CD14-positive monocyte (primary cell): ENCODE measurements around the gene SLC13A4. TPM values are rescaled to one million over a fixed set of nuclear protein-coding genes. Genes with fewer than 3 reads are reported as not detected.
A peak's percentile ranks its signal among the peaks of the same experiment; 100 is the strongest.

Source experiments
- DNase-seq, 3 donors: peaks; one replicate each; pipeline ENCODE4 v3.0.0-alpha.2; 2011 to 2022
- H2AFZ ChIP-seq: 2 replicates; pipeline ENCODE4 v1.6.0; 2012; ENCODE audit warnings: mild to moderate bottlenecking, low read depth, low read length, inconsistent platforms; ENCODE audit not compliant: insufficient read depth, poor library complexity, severe bottlenecking
- H3K27ac ChIP-seq, 2 donors: 1 replicate in 1 of 2; 2 replicates in 1 of 2; pipeline ENCODE4 v1.5.1; 2012 to 2013; ENCODE audit warnings: low read length in 2 of 2, control low read depth in 1 of 2, inconsistent platforms in 1 of 2, low read depth in 1 of 2, mild to moderate bottlenecking in 1 of 2
- H3K27me3 ChIP-seq, 2 donors: one replicate each; pipeline versions ENCODE4 v1.6.0 to v1.6.1; 2011 to 2013; ENCODE audit warnings: low read length in 2 of 2; ENCODE audit not compliant: control insufficient read depth in 2 of 2, insufficient read depth in 2 of 2
- H3K36me3 ChIP-seq, 2 donors: replicated peaks in 1 of 2; 1 replicate in 1 of 2; 2 replicates in 1 of 2; pipeline versions ENCODE4 v1.5.1 to v1.6.1; 2012 to 2013; ENCODE audit warnings: low read length in 2 of 2, control low read depth in 1 of 2, inconsistent platforms in 1 of 2, mild to moderate bottlenecking in 1 of 2; ENCODE audit not compliant: insufficient read depth in 2 of 2, control insufficient read depth in 1 of 2
- H3K4me1 ChIP-seq, 2 donors: 1 replicate in 1 of 2; 2 replicates in 1 of 2; pipeline versions ENCODE4 v1.5.1 to v1.6.1; 2012 to 2013; ENCODE audit warnings: low read length in 2 of 2, control low read depth in 1 of 2, inconsistent platforms in 1 of 2, mild to moderate bottlenecking in 1 of 2, moderate library complexity in 1 of 2; ENCODE audit not compliant: insufficient read depth in 2 of 2, control insufficient read depth in 1 of 2
- H3K4me2 ChIP-seq: replicated peaks from 2 replicates; pipeline ENCODE3; 2012; ENCODE audit warnings: low read length, moderate library complexity, mild to moderate bottlenecking; ENCODE audit not compliant: poor library complexity, severe bottlenecking; ENCODE audit errors: extremely low read depth
- H3K4me3 ChIP-seq, 3 experiments: fragments of 200-600 bp in 1 of 3; sonication (generic) in 1 of 3; replicated peaks in 1 of 3; 1 replicate in 2 of 3; 2 replicates in 1 of 3; pipeline ENCODE4 v1.5.1; 2011 to 2013; ENCODE audit warnings: low read length in 3 of 3, mild to moderate bottlenecking in 3 of 3, control low read depth in 2 of 3, low read depth in 2 of 3, inconsistent platforms in 1 of 3, moderate library complexity in 1 of 3
- H3K79me2 ChIP-seq: 2 replicates; pipeline ENCODE4 v1.6.0; 2012; ENCODE audit warnings: mild to moderate bottlenecking, control low read depth, inconsistent platforms, low read length, moderate library complexity; ENCODE audit not compliant: insufficient read depth
- H3K9ac ChIP-seq: 2 replicates; pipeline ENCODE4 v1.6.0; 2017; ENCODE audit warnings: low read length, mild to moderate bottlenecking; ENCODE audit not compliant: insufficient read depth, poor library complexity, severe bottlenecking
- H3K9me3 ChIP-seq, 2 donors: replicated peaks in 1 of 2; 1 replicate in 1 of 2; 2 replicates in 1 of 2; pipeline versions ENCODE4 v1.5.1 to v1.6.1; 2012 to 2013; ENCODE audit warnings: low read length in 2 of 2, control low read depth in 1 of 2; ENCODE audit not compliant: control insufficient read depth in 1 of 2, insufficient read depth in 1 of 2
- H4K20me1 ChIP-seq: 2 replicates; pipeline ENCODE4 v1.6.0; 2012; ENCODE audit warnings: mild to moderate bottlenecking, low read length, control low read depth, moderate library complexity; ENCODE audit not compliant: insufficient read depth
- H3K27ac Mint-ChIP-seq, 7 donors: one replicate each; pipeline ENCODE4 v1.8.0; 2020; ENCODE audit warnings: mild to moderate bottlenecking in 7 of 7, mixed read lengths in 7 of 7, moderate library complexity in 6 of 7, inconsistent platforms in 2 of 7
- H3K27me3 Mint-ChIP-seq, 3 donors: one replicate each; pipeline ENCODE4 v1.8.0; 2021 to 2022; ENCODE audit warnings: low read depth in 3 of 3, mild to moderate bottlenecking in 3 of 3, mixed read lengths in 3 of 3, moderate library complexity in 3 of 3, inconsistent platforms in 1 of 3
- H3K36me3 Mint-ChIP-seq, 2 donors: one replicate each; pipeline ENCODE4 v1.8.0; 2020; ENCODE audit warnings: mixed read lengths in 2 of 2, inconsistent platforms in 1 of 2, mild to moderate bottlenecking in 1 of 2
- H3K4me1 Mint-ChIP-seq: one replicate; pipeline ENCODE4 v1.8.0; 2020; ENCODE audit warnings: mild to moderate bottlenecking, mixed read lengths
- H3K4me3 Mint-ChIP-seq, 2 donors: one replicate each; pipeline ENCODE4 v1.8.0; 2020; ENCODE audit warnings: mild to moderate bottlenecking in 2 of 2, mixed read lengths in 2 of 2, moderate library complexity in 1 of 2
- H3K9me3 Mint-ChIP-seq, 7 donors: one replicate each; pipeline ENCODE4 v1.8.0; 2020 to 2022; ENCODE audit warnings: mixed read lengths in 7 of 7, mild to moderate bottlenecking in 6 of 7, moderate library complexity in 6 of 7, inconsistent platforms in 2 of 7
- WGBS: methylation state at CpG from one replicate; pipeline ENCODE4 v1.1.5; 2013; ENCODE audit warnings: missing lambda C conversion rate; ENCODE audit not compliant: insufficient coverage; 5-methylcytosine and 5-hydroxymethylcytosine counted together
- intact Hi-C, 2 donors: fragments of 100-400 bp; cut with micrococcal nuclease; formaldehyde crosslinking; loops; one replicate each; pipeline versions ENCODE4 v1.15.0 to v1.15.1; 2023
- polyA plus RNA-seq, 3 donors: library from polyadenylated mRNA; depleted of rRNA in 1 of 3; unstranded in 2 of 3; stranded (reverse) in 1 of 3; fragments of 300-500 nt in 2 of 3; fragments of >200 nt in 1 of 3; fragmentation: Illumina TruSeq in 2 of 3; gene quantifications; 1 replicate in 2 of 3; 2 replicates in 1 of 3; pipeline ENCODE4 v1.2.3, GENCODE V29; 2012 to 2021
- TF ChIP-seq, protein P1 (sequence below): fragments of 200-600 bp; IDR thresholded peaks from one replicate; pipeline ENCODE4 v1.8.0; 2022; ENCODE audit warnings: antibody characterized with exemption, mild to moderate bottlenecking

The SLC13A4 gene
- polyA plus RNA-seq, 3 donors, result not detected

DNA sequence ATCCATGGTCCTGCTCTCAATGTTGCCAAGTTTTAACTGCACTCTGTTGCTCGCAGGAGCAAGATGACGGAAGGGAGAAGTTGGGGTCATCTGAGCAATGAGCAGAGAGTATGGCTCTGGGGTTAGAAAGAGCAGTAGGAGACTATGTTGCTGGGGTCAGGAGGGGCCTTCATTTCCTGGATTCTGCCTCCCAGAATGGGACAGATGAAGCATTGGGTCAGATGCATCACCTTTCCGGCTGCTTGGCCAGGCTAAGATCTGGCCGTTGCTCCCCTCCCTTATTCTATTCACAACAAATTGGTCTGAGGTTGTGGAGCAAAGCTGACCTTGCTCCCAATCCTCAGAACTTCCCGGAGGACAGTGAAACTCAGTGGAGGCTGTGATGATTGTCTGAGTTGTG lies 43.3 kb downstream of the SLC13A4 start:
- no peak overlapping the region for H3K27ac ChIP-seq
- H4K20me1 ChIP-seq, result no peaks in the 10 kb centered on the region
- no peaks in the 10 kb centered on the region for H3K9me3 ChIP-seq

DNA sequence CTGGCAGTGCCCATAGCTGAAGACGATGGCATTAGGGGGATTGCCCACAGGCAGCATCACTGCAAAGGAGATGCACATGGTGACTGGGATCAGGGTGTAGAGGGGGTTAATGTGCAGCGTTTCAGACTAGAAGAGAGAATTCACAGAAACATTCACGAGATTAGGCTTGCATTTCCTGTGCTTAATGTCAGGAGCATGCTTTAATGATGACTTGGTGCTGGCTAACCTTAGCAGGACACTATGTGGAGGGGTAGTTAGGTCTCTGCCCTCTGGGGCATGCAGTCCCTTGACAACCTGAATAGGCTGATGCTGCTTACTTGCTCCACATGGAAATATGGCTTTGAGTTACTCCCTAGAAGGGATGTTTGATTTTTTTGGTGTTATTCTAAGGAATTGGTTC lies 43.9 kb downstream of the SLC13A4 start:
- Histone ChIP-seq H3K4me1 (no peaks in the 10 kb centered on the region), H3K27ac (no peak overlapping the region), H3K27me3 (no peaks in the 10 kb centered on the region), H3K79me2 (no peaks in the 10 kb centered on the region), H3K9me3 (no peaks in the 10 kb centered on the region), H4K20me1 (no peaks in the 10 kb centered on the region), H2AFZ (no peak overlapping the region), H3K36me3 (peaks cover 2 to 24% of the 10 kb centered on the region in 2 donors), H3K4me3 (no peak overlapping the region), H3K9ac (no peak overlapping the region), H3K4me2 (no peak overlapping the region)
- no peak for DNase-seq
- Mint-ChIP-seq H3K4me1 (no peaks in the 10 kb centered on the region), H3K9me3 (peaks cover 0 to 3% (median 0%) of the 10 kb centered on the region in 7 donors), H3K27ac (peak overlapping the region in 2 of 7 donors; percentile 33 to 43), H3K4me3 (no peak overlapping the region), H3K27me3 (no peaks in the 10 kb centered on the region), H3K36me3 (peaks cover 16 to 26% of the 10 kb centered on the region in 2 donors)
- WGBS, result 88% methylated on average over 2 of the region's 3 CpGs
- intact Hi-C loops, result no loop called here
- TF ChIP-seq, protein P1, sequence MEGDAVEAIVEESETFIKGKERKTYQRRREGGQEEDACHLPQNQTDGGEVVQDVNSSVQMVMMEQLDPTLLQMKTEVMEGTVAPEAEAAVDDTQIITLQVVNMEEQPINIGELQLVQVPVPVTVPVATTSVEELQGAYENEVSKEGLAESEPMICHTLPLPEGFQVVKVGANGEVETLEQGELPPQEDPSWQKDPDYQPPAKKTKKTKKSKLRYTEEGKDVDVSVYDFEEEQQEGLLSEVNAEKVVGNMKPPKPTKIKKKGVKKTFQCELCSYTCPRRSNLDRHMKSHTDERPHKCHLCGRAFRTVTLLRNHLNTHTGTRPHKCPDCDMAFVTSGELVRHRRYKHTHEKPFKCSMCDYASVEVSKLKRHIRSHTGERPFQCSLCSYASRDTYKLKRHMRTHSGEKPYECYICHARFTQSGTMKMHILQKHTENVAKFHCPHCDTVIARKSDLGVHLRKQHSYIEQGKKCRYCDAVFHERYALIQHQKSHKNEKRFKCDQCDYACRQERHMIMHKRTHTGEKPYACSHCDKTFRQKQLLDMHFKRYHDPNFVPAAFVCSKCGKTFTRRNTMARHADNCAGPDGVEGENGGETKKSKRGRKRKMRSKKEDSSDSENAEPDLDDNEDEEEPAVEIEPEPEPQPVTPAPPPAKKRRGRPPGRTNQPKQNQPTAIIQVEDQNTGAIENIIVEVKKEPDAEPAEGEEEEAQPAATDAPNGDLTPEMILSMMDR, result no peak

More for the DNA sequence above, 43.3 kb downstream of the SLC13A4 start:
- Histone ChIP-seq H3K4me2 (no peak overlapping the region), H3K27me3 (no peaks in the 10 kb centered on the region), H3K9ac (no peak overlapping the region), H3K36me3 (peaks cover 2 to 19% of the 10 kb centered on the region in 2 donors), H3K4me1 (no peaks in the 10 kb centered on the region), H3K79me2 (no peaks in the 10 kb centered on the region), H3K4me3 (no peak overlapping the region), H2AFZ (no peak overlapping the region)
- no peak for DNase-seq
- H3K4me3 Mint-ChIP-seq, result no peak overlapping the region
- TF ChIP-seq, protein P1, result no peak
- H3K27me3 Mint-ChIP-seq, result no peaks in the 10 kb centered on the region
- peaks cover 0 to 3% (median 0%) of the 10 kb centered on the region in 7 donors for H3K9me3 Mint-ChIP-seq
- WGBS, result 92% methylated on average over 2 of the region's 5 CpGs
- intact Hi-C loops, result no loop called here
- peaks cover 16 to 28% of the 10 kb centered on the region in 2 donors for H3K36me3 Mint-ChIP-seq
- H3K4me1 Mint-ChIP-seq, result no peaks in the 10 kb centered on the region
- no peak overlapping the region for H3K27ac Mint-ChIP-seq
